K562 (cell line): ENCODE measurements around the gene NBPF8. TPM values are rescaled to one million over a fixed set of nuclear protein-coding genes. Genes with fewer than 3 reads are reported as not detected.
"Not testable (repeated sequence)": the region's sequence is repeated elsewhere in the genome, so short reads cannot be mapped to it uniquely, and the experiment has no call there.

Experiments used
- EP400 ChIP-seq: fragments of 450-650 bp; IDR thresholded peaks from 2 replicates; pipeline ENCODE4 v1.6.1; 2017; ENCODE audit warnings: antibody characterized with exemption, mild to moderate bottlenecking, moderate library complexity
- PHF20 ChIP-seq: fragments of 450-650 bp; IDR thresholded peaks from 2 replicates; pipeline ENCODE4 v1.6.1; 2018; ENCODE audit not compliant: partially characterized antibody
- ZBTB40 ChIP-seq, 2 experiments: fragments of 450-650 bp in 1 of 2; sonication (generic) in 1 of 2; formaldehyde crosslinking in 1 of 2; IDR thresholded peaks; 2 replicates each; pipeline versions ENCODE4 v1.7.1 to v1.9.0; 2016 to 2022; ENCODE audit warnings: inconsistent platforms in 1 of 2, mild to moderate bottlenecking in 1 of 2, missing genetic modification reagents in 1 of 2
- polyA plus RNA-seq, 8 experiments: library from polyadenylated mRNA; depleted of rRNA in 4 of 8; stranded (reverse) in 5 of 8; unstranded in 3 of 8; fragments of >200 nt; fragmentation: Nextera tagmentation in 2 of 8; fragmentation: Illumina TruSeq in 1 of 8; extraction: Ambion mirVana in 2 of 8; extraction: Trizol in 1 of 8; gene quantifications; 2 replicates each; pipeline versions ENCODE4 v1.2.1 to v1.2.3, GENCODE V29; 2011 to 2014; ENCODE audit warnings: inconsistent platforms in 1 of 8, missing spikeins in 1 of 8
- total RNA-seq, 7 experiments: library from RNA; depleted of rRNA in 6 of 7; stranded (reverse); fragments of >200 nt in 6 of 7; fragmentation: Illumina TruSeq in 2 of 7; extraction: Trizol in 2 of 7; gene quantifications; 2 replicates each; pipeline versions ENCODE4 v1.2.1 to v1.2.3, GENCODE V29; 2011 to 2021; ENCODE audit warnings: low replicate concordance in 1 of 7

Gene NBPF8
- total and polyA plus RNA-seq, 9 of the 15 experiments (the other 6 are each of a cell fraction or from before 2014, with no cell fraction given), result 1.7 to 14.7 (median 7.1) TPM

DNA sequence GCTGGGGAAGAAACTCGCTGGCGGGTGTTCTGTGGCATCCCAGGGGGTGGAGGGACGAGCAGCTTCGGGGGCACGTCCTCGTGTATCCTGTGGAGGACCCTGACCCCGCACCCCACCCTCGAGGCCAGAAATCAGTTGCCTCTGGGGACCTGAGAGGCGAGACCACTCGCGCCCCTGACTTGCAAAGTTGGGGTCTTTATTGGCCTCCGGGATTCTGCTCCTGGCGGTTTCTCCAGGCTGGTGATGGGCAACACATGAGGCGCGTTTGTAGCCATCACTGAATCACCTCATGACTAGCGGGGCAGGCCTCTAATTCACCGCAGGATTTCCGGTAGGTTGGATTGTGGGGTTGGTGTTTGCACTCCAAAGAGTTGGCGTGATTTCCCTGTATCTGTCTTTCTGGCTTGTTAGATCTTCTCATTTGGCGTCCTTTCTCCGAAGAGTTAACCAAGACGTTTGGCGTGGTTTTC, 692 bp downstream of the NBPF8 start (continued):
- TF ChIP-seq ZBTB40 (IDR thresholded peaks at IDR 0.05) (peak; percentile 61), EP400 (peak; percentile 66; the same call in 1 of the 2 replicates), PHF20 (peak; percentile 28)
- not testable (repeated sequence) for TF ChIP-seq ZBTB40 (CRISPR knock-in tag; IDR thresholded peaks at IDR 0.05)
